Measurements from ENCODE around the gene RHEB. TPM values are rescaled to one million over a fixed set of nuclear protein-coding genes. Genes with fewer than 3 reads are reported as not detected.

Gene RHEB
- total and polyA plus RNA-seq, 2 donors (not counting 3 experiments of a cell fraction or from before 2014, with no cell fraction given), result 59.4 to 108 TPM

DNA sequence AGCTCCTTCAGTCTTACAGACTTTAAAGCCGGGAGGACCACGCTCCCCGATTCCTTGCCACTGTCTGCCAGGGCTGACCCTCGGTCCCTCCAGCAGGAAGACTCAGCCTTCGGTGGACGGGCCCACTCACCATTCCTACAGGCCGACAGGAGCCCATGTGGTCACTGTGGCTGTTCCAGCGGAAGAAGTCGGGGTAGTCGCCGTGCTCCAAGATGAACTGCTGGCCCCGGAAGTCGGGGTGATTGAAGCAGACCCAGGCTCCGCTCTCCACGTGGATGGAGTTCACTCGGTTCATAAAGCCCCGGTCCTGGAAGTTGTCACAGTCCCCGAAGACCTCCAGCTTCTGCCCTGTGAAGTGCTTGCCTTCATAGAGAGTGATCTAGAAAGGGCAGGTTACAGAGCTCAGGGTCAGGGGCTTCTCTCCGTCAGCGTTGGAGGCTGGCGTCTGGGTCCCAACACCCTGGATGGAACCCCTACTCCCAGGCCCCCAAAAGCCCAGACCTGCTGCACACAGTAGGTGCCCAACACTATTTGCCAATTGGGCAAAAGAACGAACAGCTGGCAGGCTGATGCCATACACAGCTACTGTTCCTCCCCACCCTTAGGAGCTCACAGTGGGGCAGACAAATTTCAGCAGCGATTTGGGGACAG, 81.7 kb downstream of the RHEB start:
- no peaks in the 10 kb centered on the region for H3K9me3 ChIP-seq (replicated peaks; ENCODE audit: control insufficient read depth, insufficient read depth, low read length)
- H3K9ac ChIP-seq (replicated peaks; ENCODE audit: extremely low read depth, insufficient read depth, low read length), result no peak overlapping the region
- no peak overlapping the region for H3K27ac ChIP-seq (ENCODE audit: insufficient read depth, low read depth, low read length)
- H3K4me2 ChIP-seq (ENCODE audit: insufficient read depth, low read length), result no peak overlapping the region
- CTCF ChIA-PET, result interaction anchor here (2.8 kb wide), 1 partner anchor 11 kb away, joined by 21 read pairs; no protein-coding TSS in a partner anchor
- H4K20me1 ChIP-seq (replicated peaks; ENCODE audit: control insufficient read depth, extremely low read depth, insufficient read depth, low read length), result no peaks in the 10 kb centered on the region
- no peaks in the 10 kb centered on the region for H3K4me1 ChIP-seq (ENCODE audit: control insufficient read depth, extremely low read depth, insufficient read depth, low read length)
- intact Hi-C loops (cut with micrococcal nuclease), result no loop called here
- no peaks in the 10 kb centered on the region for H3K79me2 ChIP-seq (ENCODE audit: control insufficient read depth, insufficient read depth, low read length)
- no peak for FAIRE-seq
- no peaks in the 10 kb centered on the region for H3K36me3 ChIP-seq (ENCODE audit: control insufficient read depth in 2 of 2, extremely low read depth in 1 of 2, insufficient read depth in 2 of 2, low read length in 2 of 2)
- H3K4me3 ChIP-seq (replicated peaks in 1 of 3; ENCODE audit: insufficient read depth in 1 of 3, low read depth in 1 of 3, low read length in 3 of 3), result no peak overlapping the region
- H3K9me1 ChIP-seq (replicated peaks; ENCODE audit: control insufficient read depth, extremely low read depth, insufficient read depth, low read length), result no peaks in the 10 kb centered on the region
- H2AFZ ChIP-seq (ENCODE audit: low read depth, low read length), result no peak overlapping the region
- BruUV-seq (replicated peaks), result no TSS peak
- peaks cover 21 to 34% of the 10 kb centered on the region in 2 experiments for H3K27me3 ChIP-seq (ENCODE audit: control insufficient read depth in 2 of 2, insufficient read depth in 2 of 2, low read length in 2 of 2)
- dilution Hi-C loops (cut with MboI; ENCODE audit: extremely low pct_ligation_motif_present, low sequenced_read_pairs), result no loop called here
- TF ChIP-seq FOS (IDR thresholded peaks at IDR 0.05; ENCODE audit: borderline replicate concordance, insufficient read depth, low read length), result no peak
- no peak for TF ChIP-seq GATA2 (IDR thresholded peaks at IDR 0.05; ENCODE audit: insufficient read depth, insufficient read length, low read depth, low read length)
- no peak for TF ChIP-seq MYC (IDR thresholded peaks at IDR 0.05; ENCODE audit: low read depth, low read length)
- no peak for TF ChIP-seq POLR2AphosphoS5 (IDR thresholded peaks at IDR 0.05; ENCODE audit: insufficient read depth, low read depth, low read length)
- TF ChIP-seq, protein P1, sequence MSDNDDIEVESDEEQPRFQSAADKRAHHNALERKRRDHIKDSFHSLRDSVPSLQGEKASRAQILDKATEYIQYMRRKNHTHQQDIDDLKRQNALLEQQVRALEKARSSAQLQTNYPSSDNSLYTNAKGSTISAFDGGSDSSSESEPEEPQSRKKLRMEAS (IDR thresholded peaks at IDR 0.05; ENCODE audit: insufficient read depth, insufficient read length), result no peak
- POLR2A ChIA-PET, result no interaction called here
- DNase-seq (ENCODE audit: low read depth, low spot score), result no peak

DNA sequence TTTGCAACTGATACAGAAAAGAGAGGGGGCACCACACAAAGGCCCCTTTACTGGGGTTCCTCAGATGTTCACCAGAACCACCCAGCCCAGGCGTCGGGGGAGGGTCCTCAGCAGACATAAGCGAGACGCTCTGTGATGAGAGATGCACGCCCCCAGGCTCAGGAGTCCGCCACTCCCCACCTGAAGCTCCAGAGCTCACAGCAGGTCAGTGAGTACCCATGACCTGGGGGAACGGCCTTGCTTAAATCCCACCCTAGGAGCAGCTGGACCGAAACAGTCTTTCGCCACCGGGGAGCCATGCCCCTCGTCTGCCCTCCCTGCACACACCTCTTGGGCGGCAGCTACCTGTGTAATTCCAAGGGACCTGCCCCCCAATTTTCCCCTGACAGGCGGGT, 82.5 kb downstream of the RHEB start:
- no peak overlapping the region for H3K9ac ChIP-seq (replicated peaks; ENCODE audit: extremely low read depth, insufficient read depth, low read length)
- CTCF ChIA-PET, result interaction anchor here (2.8 kb wide), 1 partner anchor 12 kb away, joined by 21 read pairs; no protein-coding TSS in a partner anchor
- H4K20me1 ChIP-seq (replicated peaks; ENCODE audit: control insufficient read depth, extremely low read depth, insufficient read depth, low read length), result no peaks in the 10 kb centered on the region
- no TSS peak for BruUV-seq (replicated peaks)
- no peaks in the 10 kb centered on the region for H3K9me1 ChIP-seq (replicated peaks; ENCODE audit: control insufficient read depth, extremely low read depth, insufficient read depth, low read length)
- no peak overlapping the region for H3K4me2 ChIP-seq (ENCODE audit: insufficient read depth, low read length)
- FAIRE-seq, result no peak
- H3K4me1 ChIP-seq (ENCODE audit: control insufficient read depth, extremely low read depth, insufficient read depth, low read length), result no peaks in the 10 kb centered on the region
- DNase-seq (ENCODE audit: low read depth, low spot score), result no peak
- peaks cover 21 to 32% of the 10 kb centered on the region in 2 experiments for H3K27me3 ChIP-seq (ENCODE audit: control insufficient read depth in 2 of 2, insufficient read depth in 2 of 2, low read length in 2 of 2)
- H3K36me3 ChIP-seq (ENCODE audit: control insufficient read depth in 2 of 2, extremely low read depth in 1 of 2, insufficient read depth in 2 of 2, low read length in 2 of 2), result no peaks in the 10 kb centered on the region
- H2AFZ ChIP-seq (ENCODE audit: low read depth, low read length), result no peak overlapping the region
- POLR2A ChIA-PET, result no interaction called here
- no peak overlapping the region for H3K27ac ChIP-seq (ENCODE audit: insufficient read depth, low read depth, low read length)
- no peaks in the 10 kb centered on the region for H3K9me3 ChIP-seq (replicated peaks; ENCODE audit: control insufficient read depth, insufficient read depth, low read length)
- H3K79me2 ChIP-seq (ENCODE audit: control insufficient read depth, insufficient read depth, low read length), result no peaks in the 10 kb centered on the region
- H3K4me3 ChIP-seq (replicated peaks in 1 of 3; ENCODE audit: insufficient read depth in 1 of 3, low read depth in 1 of 3, low read length in 3 of 3), result no peak overlapping the region
- intact Hi-C loops (cut with micrococcal nuclease), result no loop called here
- TF ChIP-seq EZH2 (IDR thresholded peaks at IDR 0.05; ENCODE audit: borderline replicate concordance, low read depth, low read length, severe bottlenecking) (no peak), FOS (IDR thresholded peaks at IDR 0.05; ENCODE audit: borderline replicate concordance, insufficient read depth, low read length) (no peak), JUN (IDR thresholded peaks at IDR 0.05; ENCODE audit: borderline replicate concordance, insufficient read depth, insufficient read length, low read depth) (no peak), POLR2A (IDR thresholded peaks at IDR 0.05; ENCODE audit: low read depth, low read length) (no peak), MYC (IDR thresholded peaks at IDR 0.05; ENCODE audit: low read depth, low read length) (no peak)
- dilution Hi-C loops (cut with MboI; ENCODE audit: extremely low pct_ligation_motif_present, low sequenced_read_pairs), result no loop called here

Measured in endothelial cell of umbilical vein (primary cell).